ENCODE data around the gene GRIA3.

Gene GRIA3

DNA sequence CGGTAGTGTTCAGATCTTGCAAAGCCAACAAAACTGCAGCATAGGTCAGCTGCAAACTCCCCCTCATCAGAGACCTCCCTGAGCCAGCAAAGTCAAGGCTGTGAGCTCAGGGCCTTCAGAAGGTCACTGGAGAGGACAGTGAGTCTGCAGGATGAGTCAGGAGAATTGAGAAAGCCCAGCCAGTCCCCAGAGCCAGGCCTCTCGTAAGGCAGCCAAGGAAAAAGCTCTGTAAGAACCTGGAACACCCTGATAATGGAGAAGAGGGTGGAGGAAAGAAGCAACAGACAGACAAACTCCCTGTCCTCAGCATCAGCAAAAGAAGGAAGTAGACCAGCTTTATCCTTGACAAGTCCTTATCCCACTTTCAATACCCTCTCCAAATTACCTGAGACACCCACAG, 33.0 kb downstream of the GRIA3 start:
- Mint-ChIP-seq H3K4me1 (ENCODE audit: low read depth) (no peaks in the 10 kb centered on the region), H3K4me3 (no peak overlapping the region), H3K36me3 (ENCODE audit: low read depth) (no peaks in the 10 kb centered on the region)

DNA sequence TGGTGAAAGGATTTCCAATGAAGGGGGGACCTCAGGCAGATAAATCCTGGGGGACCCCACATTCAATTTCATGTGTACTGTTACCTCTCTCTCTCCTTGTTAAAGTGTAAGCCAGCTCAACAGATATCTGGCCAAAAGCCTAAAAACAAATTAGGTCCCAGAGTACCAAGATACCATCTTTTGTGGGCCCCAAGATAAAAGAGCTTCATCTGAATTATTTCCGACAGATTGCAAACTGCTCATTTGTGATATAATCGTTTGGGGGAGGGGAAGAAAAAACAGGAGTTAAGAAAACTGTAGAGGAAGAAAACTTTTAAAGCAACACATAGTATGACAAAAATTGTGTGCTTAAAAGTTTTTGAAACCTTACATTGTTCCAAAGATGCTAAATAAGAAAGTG, 33.6 kb downstream of the GRIA3 start:
- Mint-ChIP-seq H3K4me1 (ENCODE audit: low read depth) (no peaks in the 10 kb centered on the region), H3K4me3 (no peak overlapping the region), H3K27me3 (ENCODE audit: low read depth) (no peaks in the 10 kb centered on the region), H3K27ac (no peak overlapping the region), H3K9me3 (no peaks in the 10 kb centered on the region), H3K36me3 (ENCODE audit: low read depth) (no peaks in the 10 kb centered on the region)

More for the DNA sequence above, 33.0 kb downstream of the GRIA3 start:
- Mint-ChIP-seq H3K27ac (no peak overlapping the region), H3K27me3 (ENCODE audit: low read depth) (no peaks in the 10 kb centered on the region), H3K9me3 (no peaks in the 10 kb centered on the region)

DNA sequence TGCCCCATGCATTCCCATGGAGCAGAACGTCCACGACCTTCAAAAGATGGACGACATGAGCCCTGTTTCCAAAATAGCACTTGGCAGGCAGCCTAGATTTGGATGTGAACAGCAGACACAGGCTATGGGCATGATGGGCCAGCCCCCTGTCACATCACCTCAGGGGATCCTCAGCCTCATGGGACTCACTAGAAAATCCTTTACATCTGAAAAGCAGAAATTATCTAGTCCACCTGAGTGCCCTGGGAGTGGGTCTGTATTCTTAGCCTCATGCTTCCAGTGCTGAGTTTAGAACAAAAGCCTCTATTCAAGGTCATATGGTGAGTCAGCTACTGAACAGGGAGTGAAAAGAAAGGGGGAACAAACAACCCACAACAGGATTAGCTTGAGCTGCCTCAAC, 35.8 kb downstream of the GRIA3 start:
- H3K36me3 Mint-ChIP-seq (ENCODE audit: low read depth) = no peaks in the 10 kb centered on the region
- H3K4me3 Mint-ChIP-seq = no peak overlapping the region
- H3K9me3 Mint-ChIP-seq = no peaks in the 10 kb centered on the region
- no peaks in the 10 kb centered on the region for H3K27me3 Mint-ChIP-seq (ENCODE audit: low read depth)
- no peaks in the 10 kb centered on the region for H3K4me1 Mint-ChIP-seq (ENCODE audit: low read depth)
- no peak overlapping the region for H3K27ac Mint-ChIP-seq

DNA sequence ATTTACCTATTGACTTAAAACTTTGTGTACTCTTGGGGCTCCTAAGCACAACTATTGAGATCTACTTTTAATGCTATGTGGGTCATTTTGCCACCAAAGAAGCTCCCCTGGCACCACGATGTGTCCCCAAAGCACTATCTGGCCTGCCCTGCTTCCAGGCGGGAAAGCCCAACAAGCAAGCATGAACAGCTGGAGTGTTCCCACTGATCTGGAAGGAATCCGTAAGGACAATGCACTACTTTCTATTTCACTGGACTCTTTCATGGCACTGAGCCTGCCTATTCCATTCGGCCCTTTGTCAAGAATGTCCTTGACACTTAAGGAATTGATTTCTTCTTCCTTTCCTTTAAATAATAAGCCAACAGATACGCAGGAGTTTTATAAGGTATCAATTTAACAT, 38.8 kb downstream of the GRIA3 start:
- no peak overlapping the region for H3K4me3 Mint-ChIP-seq
- no peak overlapping the region for H3K27ac Mint-ChIP-seq
- H3K27me3 Mint-ChIP-seq (ENCODE audit: low read depth) = no peaks in the 10 kb centered on the region
- H3K9me3 Mint-ChIP-seq = no peaks in the 10 kb centered on the region
- H3K4me1 Mint-ChIP-seq (ENCODE audit: low read depth) = no peaks in the 10 kb centered on the region
- no peaks in the 10 kb centered on the region for H3K36me3 Mint-ChIP-seq (ENCODE audit: low read depth)

DNA sequence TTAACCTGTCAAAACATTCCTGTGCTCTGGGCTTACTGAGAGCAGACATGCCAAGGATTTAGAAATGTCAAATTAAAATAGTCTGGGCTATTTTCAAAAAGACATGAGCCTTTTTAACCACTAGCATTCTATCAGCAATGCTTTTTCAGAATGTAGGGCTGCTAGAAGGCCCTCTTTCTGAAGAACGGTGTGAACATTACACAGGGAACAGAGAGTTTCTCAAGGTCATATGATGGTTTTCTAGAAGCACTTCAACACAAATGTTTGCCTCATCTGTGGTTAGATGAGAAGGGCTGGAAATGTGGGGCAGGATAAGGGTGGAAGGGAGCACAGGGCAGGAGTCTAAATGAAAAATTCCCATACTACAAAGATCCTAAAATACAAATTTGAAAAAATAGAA, 39.3 kb downstream of the GRIA3 start:
- no peaks in the 10 kb centered on the region for H3K27me3 Mint-ChIP-seq (ENCODE audit: low read depth)
- H3K36me3 Mint-ChIP-seq (ENCODE audit: low read depth) = no peaks in the 10 kb centered on the region
- no peak overlapping the region for H3K27ac Mint-ChIP-seq
- no peaks in the 10 kb centered on the region for H3K4me1 Mint-ChIP-seq (ENCODE audit: low read depth)
- no peak overlapping the region for H3K4me3 Mint-ChIP-seq
- H3K9me3 Mint-ChIP-seq = no peaks in the 10 kb centered on the region

DNA sequence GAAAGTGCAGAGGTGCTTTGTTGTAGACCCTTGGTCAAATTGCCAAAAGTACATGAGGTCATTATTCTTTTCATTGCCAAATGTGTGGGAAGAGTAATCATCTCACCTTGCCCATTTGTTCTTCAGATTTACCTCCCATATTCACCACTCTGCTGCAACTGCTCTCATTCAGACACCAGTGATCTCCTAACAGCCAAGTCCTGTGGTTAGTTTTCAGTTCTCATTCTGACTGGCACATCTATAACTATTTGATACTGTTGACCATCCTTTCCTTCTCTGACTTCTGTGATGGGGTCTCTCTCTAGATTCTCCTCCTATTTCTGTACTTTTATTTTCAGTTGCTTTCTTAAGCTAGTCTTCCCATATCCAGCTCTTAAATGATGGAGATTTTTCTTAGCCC, 39.8 kb downstream of the GRIA3 start:
- Mint-ChIP-seq H3K4me1 (ENCODE audit: low read depth) (no peaks in the 10 kb centered on the region), H3K9me3 (no peaks in the 10 kb centered on the region), H3K27me3 (ENCODE audit: low read depth) (no peaks in the 10 kb centered on the region), H3K27ac (no peak overlapping the region), H3K36me3 (ENCODE audit: low read depth) (no peaks in the 10 kb centered on the region), H3K4me3 (no peak overlapping the region)

DNA sequence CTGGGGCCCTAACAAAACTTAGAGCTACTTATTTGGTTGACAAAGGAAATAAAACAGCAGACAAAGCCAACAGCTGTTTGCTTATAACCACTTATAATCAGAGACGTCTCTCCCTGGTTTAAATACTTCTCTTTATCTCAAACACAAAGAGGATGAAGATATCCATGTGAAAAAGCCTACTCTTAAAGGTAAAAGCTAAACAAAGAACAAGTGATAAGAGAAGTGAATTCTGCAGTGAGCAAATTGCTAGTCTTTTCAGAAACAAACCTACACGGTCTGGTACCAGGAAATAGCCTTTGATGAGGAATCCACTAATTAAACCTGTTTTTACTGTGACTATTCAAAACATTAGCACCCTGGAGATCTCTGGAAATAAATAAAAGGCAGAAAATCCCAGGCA, 46.7 kb downstream of the GRIA3 start:
- Mint-ChIP-seq H3K27ac (no peak overlapping the region), H3K36me3 (ENCODE audit: low read depth) (no peaks in the 10 kb centered on the region), H3K4me3 (no peak overlapping the region), H3K4me1 (ENCODE audit: low read depth) (no peaks in the 10 kb centered on the region), H3K27me3 (ENCODE audit: low read depth) (no peaks in the 10 kb centered on the region), H3K9me3 (no peaks in the 10 kb centered on the region)

DNA sequence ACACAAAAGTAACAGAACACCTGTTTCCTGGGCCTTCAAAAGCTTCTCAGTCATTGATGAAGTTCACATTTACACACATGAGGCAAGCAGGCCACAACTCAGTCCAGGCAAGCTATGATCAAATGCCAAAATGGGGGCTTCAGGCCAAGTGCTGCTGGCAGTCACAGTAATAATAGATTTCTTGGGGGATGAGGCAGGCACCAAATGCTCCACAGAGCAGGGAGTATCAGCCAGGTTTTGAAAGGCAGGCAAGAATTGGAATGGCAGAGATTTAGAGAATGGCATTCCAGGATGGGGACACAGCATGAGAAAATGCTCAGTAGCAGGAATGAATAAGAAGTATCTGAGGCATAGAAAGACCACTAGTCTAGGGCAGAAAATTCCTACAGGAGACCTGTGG, 52.8 kb downstream of the GRIA3 start:
- Mint-ChIP-seq H3K27me3 (ENCODE audit: low read depth) (no peaks in the 10 kb centered on the region), H3K4me3 (no peak overlapping the region), H3K9me3 (no peaks in the 10 kb centered on the region), H3K4me1 (ENCODE audit: low read depth) (no peaks in the 10 kb centered on the region), H3K27ac (no peak overlapping the region), H3K36me3 (ENCODE audit: low read depth) (no peaks in the 10 kb centered on the region)

DNA sequence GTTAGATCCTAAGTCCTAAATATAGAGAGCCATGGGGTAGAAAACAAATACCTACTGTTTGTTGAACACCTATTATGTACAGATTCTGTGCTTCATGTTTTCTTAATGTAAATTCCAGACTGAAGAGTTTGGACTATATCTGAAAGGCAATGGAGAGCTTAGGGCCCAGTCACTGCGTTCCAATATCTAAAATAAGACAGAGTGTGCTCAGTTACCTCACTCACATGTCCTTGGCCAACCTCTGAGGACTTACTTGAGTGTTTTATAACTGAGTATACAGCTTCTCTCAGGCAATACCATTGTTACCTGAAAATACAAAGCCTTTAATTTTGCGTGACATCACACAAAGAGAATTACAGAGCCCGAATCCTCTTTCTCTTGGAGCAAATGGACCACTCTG, 53.2 kb downstream of the GRIA3 start:
- Mint-ChIP-seq H3K4me1 (ENCODE audit: low read depth) (no peaks in the 10 kb centered on the region), H3K27ac (no peak overlapping the region), H3K9me3 (no peaks in the 10 kb centered on the region), H3K27me3 (ENCODE audit: low read depth) (no peaks in the 10 kb centered on the region), H3K36me3 (ENCODE audit: low read depth) (no peaks in the 10 kb centered on the region), H3K4me3 (no peak overlapping the region)

DNA sequence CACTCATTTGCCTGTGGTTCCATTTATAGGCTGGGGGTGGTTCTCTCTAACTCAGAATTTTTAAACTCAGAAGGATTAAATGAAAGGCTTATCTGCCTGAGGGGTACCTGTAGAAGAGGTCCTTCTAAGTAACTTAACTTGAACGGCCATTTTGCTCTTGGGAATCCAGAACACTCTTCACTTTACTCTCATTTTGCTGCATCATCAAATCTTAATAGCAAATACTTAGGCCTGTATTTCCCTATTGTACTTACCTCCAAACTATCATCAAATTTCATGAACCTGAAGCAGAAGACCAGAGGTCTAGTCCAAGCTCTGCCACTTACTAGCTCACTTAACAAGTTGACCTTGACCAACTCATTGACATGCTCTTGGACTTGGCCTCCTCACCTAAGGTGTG, 70.4 kb downstream of the GRIA3 start:
- no peaks in the 10 kb centered on the region for H3K9me3 Mint-ChIP-seq
- H3K27me3 Mint-ChIP-seq (ENCODE audit: low read depth) = no peaks in the 10 kb centered on the region
- no peak overlapping the region for H3K4me3 Mint-ChIP-seq

DNA sequence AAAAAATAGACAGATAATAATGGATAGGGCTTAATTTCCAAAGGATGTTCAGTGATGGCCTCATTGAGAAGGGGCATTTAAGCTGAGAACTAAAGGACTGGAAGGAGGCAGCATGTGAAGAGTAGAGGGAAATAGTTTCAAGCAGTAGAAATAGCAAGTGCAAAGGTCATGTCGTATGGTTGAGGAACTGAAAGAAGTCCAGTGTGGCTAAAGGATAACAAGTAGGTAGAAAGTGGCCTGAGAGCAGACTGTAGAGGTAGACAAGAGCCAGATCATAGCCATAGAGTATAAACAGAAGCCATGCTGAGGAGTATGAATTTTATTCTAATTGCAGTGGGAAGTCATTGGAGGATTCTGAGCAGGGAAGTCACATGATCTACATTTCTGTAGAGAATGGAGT, 72.3 kb downstream of the GRIA3 start:
- Mint-ChIP-seq H3K27me3 (ENCODE audit: low read depth) (no peaks in the 10 kb centered on the region), H3K27ac (no peak overlapping the region), H3K9me3 (no peaks in the 10 kb centered on the region), H3K36me3 (ENCODE audit: low read depth) (no peaks in the 10 kb centered on the region), H3K4me3 (no peak overlapping the region), H3K4me1 (ENCODE audit: low read depth) (no peaks in the 10 kb centered on the region)

More for the DNA sequence above, 70.4 kb downstream of the GRIA3 start:
- Mint-ChIP-seq H3K36me3 (ENCODE audit: low read depth) (no peaks in the 10 kb centered on the region), H3K27ac (no peak overlapping the region), H3K4me1 (ENCODE audit: low read depth) (no peaks in the 10 kb centered on the region)

DNA sequence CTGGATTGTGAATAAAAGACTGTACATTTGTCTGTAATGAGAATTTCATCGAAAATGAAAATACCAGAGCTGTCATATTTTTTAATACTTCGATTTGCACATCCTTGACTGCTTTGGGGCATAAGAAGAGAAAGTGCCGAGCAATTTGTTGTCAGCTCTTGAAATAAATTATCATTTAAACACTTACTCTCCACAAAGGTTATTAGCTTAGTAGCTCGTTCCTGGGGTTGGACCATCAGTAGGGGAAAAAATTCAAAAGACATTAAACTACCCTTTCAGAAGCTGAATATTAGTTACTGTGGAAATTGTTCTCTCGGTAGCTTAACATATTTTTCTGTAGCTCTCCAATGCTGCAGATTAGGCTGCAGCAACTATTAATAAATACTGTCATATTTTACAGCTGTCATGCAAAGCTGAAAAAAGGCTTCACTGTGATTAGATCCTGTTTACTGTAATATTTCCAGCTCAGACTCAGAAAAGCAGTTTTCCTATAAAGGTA, 76.9 kb downstream of the GRIA3 start:
- Mint-ChIP-seq H3K9me3 (no peaks in the 10 kb centered on the region), H3K4me3 (no peak overlapping the region), H3K27ac (no peak overlapping the region), H3K27me3 (ENCODE audit: low read depth) (no peaks in the 10 kb centered on the region), H3K4me1 (ENCODE audit: low read depth) (no peaks in the 10 kb centered on the region), H3K36me3 (ENCODE audit: low read depth) (no peaks in the 10 kb centered on the region)

DNA sequence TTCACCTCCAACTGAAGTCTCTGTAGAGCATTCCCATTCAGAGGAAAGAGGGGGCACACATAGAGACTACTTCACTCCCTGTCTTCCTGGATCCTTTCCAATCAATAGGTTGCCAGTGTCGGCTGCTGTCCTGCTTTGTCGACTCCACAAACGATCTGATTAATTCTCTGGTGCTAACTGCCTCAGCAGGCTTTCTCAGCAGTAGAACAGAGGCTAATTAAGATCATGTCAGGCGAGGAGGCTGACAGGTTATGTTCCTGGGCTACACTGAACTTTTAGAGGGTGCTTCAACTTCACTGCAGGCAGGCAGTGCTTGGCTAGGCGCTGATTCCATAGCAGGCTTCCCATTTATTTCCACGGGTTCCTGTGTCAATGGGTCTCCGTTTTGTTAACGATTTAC, 79.2 kb downstream of the GRIA3 start:
- no peak overlapping the region for H3K27ac Mint-ChIP-seq
- H3K27me3 Mint-ChIP-seq (ENCODE audit: low read depth) = no peaks in the 10 kb centered on the region
- H3K4me1 Mint-ChIP-seq (ENCODE audit: low read depth) = no peaks in the 10 kb centered on the region
- no peaks in the 10 kb centered on the region for H3K9me3 Mint-ChIP-seq
- no peak overlapping the region for H3K4me3 Mint-ChIP-seq
- no peaks in the 10 kb centered on the region for H3K36me3 Mint-ChIP-seq (ENCODE audit: low read depth)

DNA sequence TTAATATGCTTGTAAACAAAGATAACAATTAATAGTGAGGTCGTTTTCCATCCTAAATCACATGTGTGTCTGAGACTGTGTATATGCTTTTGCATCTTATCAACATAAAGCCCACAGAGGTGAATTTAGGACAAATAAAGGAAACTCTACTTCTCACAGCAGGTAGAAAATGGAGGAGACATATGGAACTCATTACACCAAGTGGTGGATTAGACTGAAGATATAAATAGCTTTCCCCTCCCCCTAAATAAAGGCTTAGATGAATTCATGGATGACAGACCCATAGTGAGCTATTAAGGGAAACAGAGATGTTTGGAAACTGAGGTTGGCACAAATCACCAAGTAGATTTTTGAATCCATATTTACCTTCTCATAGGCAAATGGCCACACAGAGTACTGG, 79.7 kb downstream of the GRIA3 start:
- Mint-ChIP-seq H3K27me3 (ENCODE audit: low read depth) (no peaks in the 10 kb centered on the region), H3K4me1 (ENCODE audit: low read depth) (no peaks in the 10 kb centered on the region), H3K36me3 (ENCODE audit: low read depth) (no peaks in the 10 kb centered on the region), H3K4me3 (no peak overlapping the region), H3K9me3 (no peaks in the 10 kb centered on the region), H3K27ac (no peak overlapping the region)

DNA sequence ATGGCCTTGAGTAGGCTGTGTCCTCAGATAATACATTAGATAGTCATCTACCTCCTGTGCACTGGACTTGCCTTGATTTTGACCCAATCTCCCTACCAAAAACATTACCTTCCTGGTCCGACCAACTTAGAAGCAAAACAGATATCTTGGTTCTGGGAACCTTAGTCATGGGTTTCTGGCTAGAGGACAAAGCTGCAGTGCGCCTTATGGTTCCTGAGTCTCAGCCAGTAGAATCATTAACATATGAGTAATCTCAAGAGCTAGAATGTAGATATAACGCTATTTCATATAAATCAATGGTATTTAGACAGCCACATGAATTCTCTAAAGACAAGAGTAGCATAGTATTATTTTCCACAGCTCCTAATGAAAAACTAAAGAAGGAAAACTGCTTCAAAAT, 83.1 kb downstream of the GRIA3 start:
- Mint-ChIP-seq H3K27ac (no peak overlapping the region), H3K9me3 (no peaks in the 10 kb centered on the region), H3K36me3 (ENCODE audit: low read depth) (no peaks in the 10 kb centered on the region), H3K4me1 (ENCODE audit: low read depth) (no peaks in the 10 kb centered on the region), H3K27me3 (ENCODE audit: low read depth) (no peaks in the 10 kb centered on the region), H3K4me3 (no peak overlapping the region)

DNA sequence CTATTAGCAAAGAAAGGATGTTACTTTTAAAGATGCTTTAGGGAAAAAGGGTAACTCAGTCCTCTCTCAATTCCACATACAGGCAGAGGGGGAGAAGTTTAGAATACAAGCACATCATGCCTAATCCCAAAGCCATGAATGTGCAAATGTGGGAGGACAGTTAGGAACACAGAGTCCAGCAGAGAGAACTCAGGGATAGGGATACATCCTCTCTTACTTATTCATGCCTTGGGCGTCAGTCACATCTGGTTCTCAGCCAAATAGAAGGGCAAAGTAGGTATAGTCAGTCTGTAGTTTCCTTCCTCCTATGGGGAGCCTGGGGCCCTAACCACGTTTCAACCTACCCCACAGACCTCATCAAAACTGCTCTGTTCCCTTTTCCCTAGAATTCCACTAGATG, 87.8 kb downstream of the GRIA3 start:
- Mint-ChIP-seq H3K9me3 (no peaks in the 10 kb centered on the region), H3K4me3 (no peak overlapping the region), H3K27me3 (ENCODE audit: low read depth) (no peaks in the 10 kb centered on the region), H3K27ac (no peak overlapping the region), H3K4me1 (ENCODE audit: low read depth) (no peaks in the 10 kb centered on the region), H3K36me3 (ENCODE audit: low read depth) (no peaks in the 10 kb centered on the region)

Data from T-helper 1 cell treated with Interleukin-12 subunit alpha and Interleukin-12 subunit beta and Interleukin-4 antibody, amounts not matched to agents 30 μg/mL and 1 μg/mL, for 36 hours (primary cell).